Endothelial cell of umbilical vein (primary cell): ENCODE measurements around the gene ASMTL. TPM values are rescaled to one million over a fixed set of nuclear protein-coding genes. Genes with fewer than 3 reads are reported as not detected.

Source experiments
- BruUV-seq: library from RNA; stranded (reverse); fragments of 400-500 nt; replicated peaks from 2 replicates; lab custom pipeline; 2021; lab: Mats Ljungman, UMichigan
- CTCF ChIA-PET: fragments of 300-600, 350-600 bp; sonication (Branson Sonifier 250); formaldehyde crosslinking; loops from one replicate; lab custom pipeline; 2021; ENCODE audit warnings: antibody characterized with exemption, inconsistent platforms; lab: Charles Lee
- POLR2A ChIA-PET: fragments of 300-600, 350-600 bp; sonication (Branson Sonifier 250); formaldehyde crosslinking; loops from one replicate; lab custom pipeline; 2021; ENCODE audit warnings: antibody characterized with exemption, inconsistent platforms; lab: Charles Lee
- DNase-seq: peaks from one replicate; pipeline ENCODE4 v3.0.0-alpha.2; 2011; ENCODE audit warnings: low read depth, low spot score
- FAIRE-seq: peaks from 2 replicates; lab custom pipeline; 2011; peaks lifted over from hg19 to GRCh38; lab: Jason Lieb, UNC
- H2AFZ ChIP-seq: 2 replicates; pipeline ENCODE4 v1.6.0; 2012; ENCODE audit warnings: low read depth, low read length, control low read depth, inconsistent platforms
- H3K27ac ChIP-seq: 2 replicates; pipeline ENCODE4 v1.5.1; 2011; ENCODE audit warnings: low read depth, mild to moderate bottlenecking, control low read depth, low read length, moderate library complexity; ENCODE audit not compliant: insufficient read depth
- H3K27me3 ChIP-seq, 2 experiments: 2 replicates each; pipeline versions ENCODE4 v1.6.0 to v1.6.1; 2011; ENCODE audit warnings: low read length in 2 of 2, mixed read lengths in 1 of 2; ENCODE audit not compliant: control insufficient read depth in 2 of 2, insufficient read depth in 2 of 2
- H3K36me3 ChIP-seq, 2 experiments: 2 replicates in 1 of 2; 3 replicates in 1 of 2; pipeline ENCODE4 v1.5.1; 2011; ENCODE audit warnings: low read length in 2 of 2, mild to moderate bottlenecking in 1 of 2, moderate library complexity in 1 of 2; ENCODE audit not compliant: control insufficient read depth in 2 of 2, insufficient read depth in 2 of 2; ENCODE audit errors: extremely low read depth in 1 of 2
- H3K4me1 ChIP-seq: 3 replicates; pipeline ENCODE4 v1.5.1; 2011; ENCODE audit warnings: mild to moderate bottlenecking, low read length; ENCODE audit not compliant: control insufficient read depth, insufficient read depth; ENCODE audit errors: extremely low read depth
- H3K4me2 ChIP-seq: 2 replicates; pipeline ENCODE4 v1.6.1; 2011; ENCODE audit warnings: low read length, control low read depth, mixed read lengths; ENCODE audit not compliant: insufficient read depth
- H3K4me3 ChIP-seq, 3 experiments: fragments of 200-600 bp in 1 of 3; sonication (generic), shearing (Covaris generic) in 1 of 3; replicated peaks in 1 of 3; 2 replicates each; pipeline ENCODE4 v1.5.1; 2011 to 2016; ENCODE audit warnings: control low read depth in 3 of 3, low read length in 3 of 3, mild to moderate bottlenecking in 2 of 3, inconsistent platforms in 1 of 3, low read depth in 1 of 3, moderate library complexity in 1 of 3; ENCODE audit not compliant: insufficient read depth in 1 of 3
- H3K79me2 ChIP-seq: 2 replicates; pipeline ENCODE4 v1.6.0; 2012; ENCODE audit warnings: low read length, inconsistent platforms; ENCODE audit not compliant: control insufficient read depth, insufficient read depth
- H3K9ac ChIP-seq: replicated peaks from 2 replicates; pipeline ENCODE3; 2011; ENCODE audit warnings: low read length, control low read depth; ENCODE audit not compliant: insufficient read depth; ENCODE audit errors: extremely low read depth
- H3K9me1 ChIP-seq: replicated peaks from 3 replicates; pipeline ENCODE4 v1.6.0; 2011; ENCODE audit warnings: mild to moderate bottlenecking, low read length; ENCODE audit not compliant: control insufficient read depth, insufficient read depth; ENCODE audit errors: extremely low read depth
- H3K9me3 ChIP-seq: replicated peaks from 2 replicates; pipeline ENCODE4 v1.5.1; 2012; ENCODE audit warnings: low read length, inconsistent platforms; ENCODE audit not compliant: control insufficient read depth, insufficient read depth
- H4K20me1 ChIP-seq: replicated peaks from 2 replicates; pipeline ENCODE3; 2011; ENCODE audit warnings: mild to moderate bottlenecking, low read length; ENCODE audit not compliant: control insufficient read depth, insufficient read depth; ENCODE audit errors: extremely low read depth
- CTCF ChIP-seq, 2 donors: IDR thresholded peaks; 1 replicate in 1 of 2; 2 replicates in 1 of 2; pipeline ENCODE4 v1.5.1; 2011; ENCODE audit warnings: low read length in 2 of 2, mild to moderate bottlenecking in 2 of 2, moderate library complexity in 2 of 2, control low read depth in 1 of 2, inconsistent platforms in 1 of 2, low read depth in 1 of 2; ENCODE audit not compliant: insufficient read depth in 1 of 2; ENCODE audit errors: extremely low read depth in 1 of 2
- EZH2 ChIP-seq: IDR thresholded peaks from 2 replicates; pipeline ENCODE4 v1.6.1; 2012; ENCODE audit warnings: borderline replicate concordance, low read depth, mild to moderate bottlenecking, moderate library complexity, low read length, inconsistent platforms; ENCODE audit not compliant: severe bottlenecking
- FOS ChIP-seq: IDR thresholded peaks from 2 replicates; pipeline ENCODE4 v1.6.1; 2011; ENCODE audit warnings: mild to moderate bottlenecking, low read length, moderate library complexity, borderline replicate concordance; ENCODE audit not compliant: insufficient read depth
- GATA2 ChIP-seq: IDR thresholded peaks from 2 replicates; pipeline ENCODE4 v1.7.0; 2011; ENCODE audit warnings: low read depth, mild to moderate bottlenecking, moderate library complexity, mixed read lengths, low read length; ENCODE audit not compliant: insufficient read length, insufficient read depth
- JUN ChIP-seq: IDR thresholded peaks from 2 replicates; pipeline ENCODE4 v1.6.1; 2011; ENCODE audit warnings: borderline replicate concordance, low read depth; ENCODE audit not compliant: insufficient read length, insufficient read depth
- MAX ChIP-seq: IDR thresholded peaks from 2 replicates; pipeline ENCODE4 v1.6.1; 2011; ENCODE audit not compliant: insufficient read depth, insufficient read length
- MYC ChIP-seq: IDR thresholded peaks from one replicate; pipeline ENCODE4 v1.6.1; 2011; ENCODE audit warnings: mild to moderate bottlenecking, low read depth, low read length
- POLR2A ChIP-seq: IDR thresholded peaks from 2 replicates; pipeline ENCODE4 v1.6.1; 2012; ENCODE audit warnings: low read depth, mild to moderate bottlenecking, control low read depth, low read length
- POLR2AphosphoS5 ChIP-seq: IDR thresholded peaks from 2 replicates; pipeline ENCODE4 v1.6.1; 2012; ENCODE audit warnings: low read depth, mild to moderate bottlenecking, control low read depth, low read length, moderate library complexity; ENCODE audit not compliant: insufficient read depth
- dilution Hi-C: fragments of 300-500 bp; cut with MboI; formaldehyde crosslinking; loops from one replicate; pipeline ENCODE4 v1.15.0; 2019; ENCODE audit warnings: low sequenced_read_pairs; ENCODE audit not compliant: extremely low pct_ligation_motif_present
- intact Hi-C: fragments of 100-400 bp; cut with micrococcal nuclease; formaldehyde crosslinking; loops from one replicate; pipeline ENCODE4 v1.10.0; 2022
- polyA plus RNA-seq, 4 experiments: library from polyadenylated mRNA; depleted of rRNA in 3 of 4; stranded (reverse) in 3 of 4; unstranded in 1 of 4; fragments of >200 nt; gene quantifications; 2 replicates each; pipeline versions ENCODE4 v1.2.1 to v1.2.3, GENCODE V29; 2011 to 2012; ENCODE audit warnings: missing spikeins in 1 of 4
- total RNA-seq: library from RNA; stranded (reverse); gene quantifications from 2 replicates; pipeline ENCODE4 v1.2.3, GENCODE V29; 2021

Gene ASMTL
- total and polyA plus RNA-seq, 2 donors (not counting 3 experiments of a cell fraction or from before 2014, with no cell fraction given) = 27.1 to 29.9 TPM

GRCh38 chrX:1384658-1385252 is 68.0 kb downstream of the ASMTL start:
- Histone ChIP-seq H3K27me3 (no peaks in the 10 kb centered on the region), H3K4me3 (no peak overlapping the region), H4K20me1 (no peaks in the 10 kb centered on the region), H3K9me1 (no peaks in the 10 kb centered on the region), H3K9ac (no peak overlapping the region), H3K79me2 (peaks cover 35% of the 10 kb centered on the region), H3K36me3 (peaks cover 29 to 51% of the 10 kb centered on the region in 2 experiments), H3K4me1 (no peaks in the 10 kb centered on the region), H3K9me3 (no peaks in the 10 kb centered on the region), H3K4me2 (no peak overlapping the region), H2AFZ (no peak overlapping the region), H3K27ac (no peak overlapping the region)
- no peak for TF ChIP-seq JUN
- no peak for TF ChIP-seq POLR2A
- TF ChIP-seq CTCF (IDR thresholded peaks at IDR 0.05; ENCODE audit: extremely low read depth in 1 of 2, insufficient read depth in 1 of 2, low read depth in 1 of 2, low read length in 2 of 2) = no peak
- no peak for TF ChIP-seq FOS
- TF ChIP-seq POLR2AphosphoS5 = no peak
- no peak for TF ChIP-seq MYC
- no peak for TF ChIP-seq EZH2
- TF ChIP-seq MAX = no peak
- no peak for TF ChIP-seq GATA2
- ChIA-PET CTCF (no interaction called here), POLR2A (no interaction called here)
- intact Hi-C loops (no loop called here), dilution Hi-C loops (no loop called here)
- BruUV-seq = no TSS peak
- DNase-seq = no peak
- no peak for FAIRE-seq
